B cell (primary cell): Measurements from ENCODE around the gene AXDND1. TPM values are rescaled to one million over a fixed set of nuclear protein-coding genes. Genes with fewer than 3 reads are reported as not detected.

Source experiments
- ATAC-seq: fragments of 200-7000 bp; cut with Tn5 transposase; one replicate; pipeline ENCODE4 v1.10.0; 2021; ENCODE audit warnings: low read depth, mild to moderate bottlenecking, moderate number of reproducible peaks, moderate library complexity
- CTCF ChIA-PET: fragments of 350-600 bp; sonication (Branson Sonifier 250); formaldehyde crosslinking; loops from one replicate; lab custom pipeline; 2021; ENCODE audit warnings: antibody characterized with exemption, inconsistent platforms; lab: Charles Lee
- POLR2A ChIA-PET: fragments of 350-600 bp; sonication (Branson Sonifier 250); formaldehyde crosslinking; loops from one replicate; lab custom pipeline; 2021; ENCODE audit warnings: antibody characterized with exemption; lab: Charles Lee
- DNase-seq: peaks from one replicate; pipeline ENCODE4 v3.0.0; 2013
- H2AFZ ChIP-seq: 2 replicates; pipeline ENCODE4 v1.6.1; 2012; ENCODE audit warnings: mild to moderate bottlenecking, low read depth, low read length; ENCODE audit not compliant: insufficient read depth, poor library complexity, severe bottlenecking
- H3K27ac ChIP-seq, 2 donors: 1 replicate in 1 of 2; 2 replicates in 1 of 2; pipeline ENCODE4 v1.5.1; 2012 to 2013; ENCODE audit warnings: low read length in 2 of 2, mild to moderate bottlenecking in 2 of 2, moderate library complexity in 1 of 2
- H3K27me3 ChIP-seq, 4 experiments: fragments of 200-600 bp in 1 of 4; sonication (generic) in 1 of 4; replicated peaks in 1 of 4; 1 replicate in 2 of 4; 2 replicates in 2 of 4; pipeline versions ENCODE4 v1.6.1 to v1.7.0; 2013 to 2016; ENCODE audit warnings: low read length in 3 of 4, mild to moderate bottlenecking in 2 of 4, mixed read lengths in 1 of 4, moderate library complexity in 1 of 4; ENCODE audit not compliant: insufficient read depth in 4 of 4, control insufficient read depth in 3 of 4; ENCODE audit errors: control extremely low read depth in 1 of 4
- H3K36me3 ChIP-seq, 2 experiments: replicated peaks in 1 of 2; 1 replicate in 1 of 2; 2 replicates in 1 of 2; pipeline versions ENCODE4 v1.6.1 to v1.7.1; 2013; ENCODE audit warnings: low read length in 1 of 2; ENCODE audit not compliant: insufficient read depth in 2 of 2, control insufficient read depth in 1 of 2; ENCODE audit errors: control extremely low read depth in 1 of 2, extremely low read depth in 1 of 2
- H3K4me1 ChIP-seq, 2 donors: fragments of 200-600 bp in 1 of 2; sonication (generic) in 1 of 2; 1 replicate in 1 of 2; 2 replicates in 1 of 2; pipeline versions ENCODE4 v1.5.1 to v1.6.1; 2013 to 2017; ENCODE audit warnings: low read length in 2 of 2; ENCODE audit not compliant: control insufficient read depth in 2 of 2, insufficient read depth in 2 of 2
- H3K4me2 ChIP-seq: replicated peaks from 2 replicates; pipeline ENCODE3; 2012; ENCODE audit warnings: mild to moderate bottlenecking, low read depth, low read length; ENCODE audit not compliant: poor library complexity, severe bottlenecking
- H3K4me3 ChIP-seq, 5 experiments: fragments of 200-600 bp in 1 of 5; sonication (generic) in 1 of 5; 1 replicate in 3 of 5; 2 replicates in 2 of 5; pipeline versions ENCODE4 v1.5.1 to v1.7.0; 2011 to 2016; ENCODE audit warnings: low read length in 4 of 5, mild to moderate bottlenecking in 4 of 5, low read depth in 2 of 5, control low read depth in 1 of 5, moderate library complexity in 1 of 5; ENCODE audit not compliant: insufficient read depth in 1 of 5; ENCODE audit errors: control extremely low read depth in 1 of 5, extremely low read depth in 1 of 5
- H3K79me2 ChIP-seq: fragments of 200-600 bp; sonication (generic); one replicate; pipeline ENCODE4 v1.6.0; 2016; ENCODE audit warnings: low read length; ENCODE audit not compliant: control insufficient read depth, insufficient read depth
- H3K9ac ChIP-seq: fragments of 200-600 bp; sonication (generic); 2 replicates; pipeline ENCODE4 v1.6.1; 2017; ENCODE audit warnings: mild to moderate bottlenecking, low read length, moderate library complexity
- H3K9me3 ChIP-seq, 3 donors: one replicate each; pipeline versions ENCODE4 v1.6.1 to v1.7.1; 2013; ENCODE audit warnings: low read length in 2 of 3; ENCODE audit not compliant: control insufficient read depth in 2 of 3, insufficient read depth in 1 of 3; ENCODE audit errors: control extremely low read depth in 1 of 3
- H4K20me1 ChIP-seq: 2 replicates; pipeline ENCODE4 v1.6.0; 2012; ENCODE audit warnings: mild to moderate bottlenecking, low read length; ENCODE audit not compliant: insufficient read depth, control insufficient read depth, poor library complexity, severe bottlenecking
- H3K27ac Mint-ChIP-seq: one replicate; pipeline ENCODE4 v1.8.0; 2021; ENCODE audit warnings: mixed read lengths
- H3K27me3 Mint-ChIP-seq: one replicate; pipeline ENCODE4 v1.8.0; 2021; ENCODE audit warnings: mixed read lengths
- H3K4me1 Mint-ChIP-seq: one replicate; pipeline ENCODE4 v1.8.0; 2021; ENCODE audit warnings: mixed read lengths
- H3K4me3 Mint-ChIP-seq: one replicate; pipeline ENCODE4 v1.8.0; 2021; ENCODE audit warnings: mixed read lengths
- H3K9me3 Mint-ChIP-seq: one replicate; pipeline ENCODE4 v1.8.0; 2022; ENCODE audit warnings: mixed read lengths; ENCODE audit not compliant: insufficient read depth
- EZH2 ChIP-seq: IDR thresholded peaks from 2 replicates; pipeline ENCODE4 v1.6.1; 2012; ENCODE audit warnings: borderline replicate concordance, low read depth, mild to moderate bottlenecking, moderate library complexity, low read length; ENCODE audit not compliant: insufficient read depth, poor library complexity, severe bottlenecking
- WGBS: methylation state at CpG from one replicate; pipeline ENCODE4 v1.1.5; 2013; ENCODE audit warnings: missing lambda C conversion rate; ENCODE audit not compliant: insufficient coverage; 5-methylcytosine and 5-hydroxymethylcytosine counted together
- intact Hi-C: fragments of 100-400 bp; cut with micrococcal nuclease; formaldehyde crosslinking; loops from one replicate; pipeline ENCODE4 v1.10.0; 2022
- polyA plus RNA-seq: library from polyadenylated mRNA; depleted of rRNA; stranded (reverse); fragments of >200 nt; gene quantifications from 2 replicates; pipeline ENCODE4 v1.2.3, GENCODE V29; 2012
- total RNA-seq, 2 donors: library from RNA; stranded (reverse); fragments of 120-200 nt in 1 of 2; gene quantifications; 1 replicate in 1 of 2; 2 replicates in 1 of 2; pipeline versions ENCODE4 v1.2.3 to v1.2.4, GENCODE V29; 2013 to 2022
- TF ChIP-seq, protein P1 (sequence below): fragments of 200-600 bp; IDR thresholded peaks from one replicate; pipeline ENCODE4 v1.8.0; 2022; ENCODE audit warnings: antibody characterized with exemption, mild to moderate bottlenecking

Gene AXDND1
- total and polyA plus RNA-seq, 2 donors (not counting 1 experiment from before 2014, with no cell fraction given), result 0.40 to 1.1 TPM

DNA sequence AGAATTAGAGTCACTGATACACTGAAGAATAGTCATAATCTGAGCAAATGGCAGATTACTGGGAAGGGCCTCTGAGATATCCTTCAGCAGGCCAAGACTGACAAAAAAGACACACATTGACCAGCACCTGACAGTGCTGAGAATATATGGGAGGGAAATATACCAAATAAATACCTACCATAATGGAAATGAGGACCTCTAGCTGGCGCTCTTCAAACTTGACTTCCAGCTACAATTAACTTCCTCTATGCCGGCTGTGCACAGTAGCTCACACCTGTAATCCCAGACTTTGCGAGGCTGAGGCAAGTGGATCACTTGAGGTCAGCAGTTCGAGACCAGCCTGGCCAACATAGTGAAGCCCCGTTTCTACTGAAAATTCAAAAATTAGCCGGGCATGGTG, 140.4 kb downstream of the AXDND1 start:
- Mint-ChIP-seq H3K27ac (no peak overlapping the region), H3K4me3 (no peak overlapping the region), H3K27me3 (no peaks in the 10 kb centered on the region), H3K9me3 (no peaks in the 10 kb centered on the region), H3K4me1 (peaks cover 16% of the 10 kb centered on the region)
- H4K20me1 ChIP-seq, result no peaks in the 10 kb centered on the region
- H3K36me3 ChIP-seq, result no peaks in the 10 kb centered on the region
- no peak overlapping the region for H3K4me2 ChIP-seq
- H2AFZ ChIP-seq, result no peak overlapping the region
- intact Hi-C loops, result no loop called here
- no peak overlapping the region for H3K27ac ChIP-seq
- H3K79me2 ChIP-seq, result no peaks in the 10 kb centered on the region
- no peak overlapping the region for H3K9ac ChIP-seq
- no peak overlapping the region for H3K4me3 ChIP-seq
- ATAC-seq, result no peak
- H3K4me1 ChIP-seq, result peaks cover 5 to 11% of the 10 kb centered on the region in 2 donors
- ChIA-PET POLR2A (no interaction called here), CTCF (no interaction called here)
- no peak for TF ChIP-seq EZH2
- WGBS, result 86% methylated on average over 6 of the region's 6 CpGs
- H3K9me3 ChIP-seq, result no peaks in the 10 kb centered on the region
- H3K27me3 ChIP-seq, result no peaks in the 10 kb centered on the region
- DNase-seq, result no peak

- ATAC-seq, result no peak
- no peak overlapping the region for H3K9ac ChIP-seq
- no peaks in the 10 kb centered on the region for H3K27me3 ChIP-seq
- CTCF ChIA-PET, result no interaction called here
- intact Hi-C loops, result no loop called here
- no peaks in the 10 kb centered on the region for H3K36me3 ChIP-seq
- no peaks in the 10 kb centered on the region for H3K9me3 ChIP-seq
- H3K4me1 Mint-ChIP-seq, result peaks cover 18% of the 10 kb centered on the region
- TF ChIP-seq EZH2, result no peak
- TF ChIP-seq, protein P1, sequence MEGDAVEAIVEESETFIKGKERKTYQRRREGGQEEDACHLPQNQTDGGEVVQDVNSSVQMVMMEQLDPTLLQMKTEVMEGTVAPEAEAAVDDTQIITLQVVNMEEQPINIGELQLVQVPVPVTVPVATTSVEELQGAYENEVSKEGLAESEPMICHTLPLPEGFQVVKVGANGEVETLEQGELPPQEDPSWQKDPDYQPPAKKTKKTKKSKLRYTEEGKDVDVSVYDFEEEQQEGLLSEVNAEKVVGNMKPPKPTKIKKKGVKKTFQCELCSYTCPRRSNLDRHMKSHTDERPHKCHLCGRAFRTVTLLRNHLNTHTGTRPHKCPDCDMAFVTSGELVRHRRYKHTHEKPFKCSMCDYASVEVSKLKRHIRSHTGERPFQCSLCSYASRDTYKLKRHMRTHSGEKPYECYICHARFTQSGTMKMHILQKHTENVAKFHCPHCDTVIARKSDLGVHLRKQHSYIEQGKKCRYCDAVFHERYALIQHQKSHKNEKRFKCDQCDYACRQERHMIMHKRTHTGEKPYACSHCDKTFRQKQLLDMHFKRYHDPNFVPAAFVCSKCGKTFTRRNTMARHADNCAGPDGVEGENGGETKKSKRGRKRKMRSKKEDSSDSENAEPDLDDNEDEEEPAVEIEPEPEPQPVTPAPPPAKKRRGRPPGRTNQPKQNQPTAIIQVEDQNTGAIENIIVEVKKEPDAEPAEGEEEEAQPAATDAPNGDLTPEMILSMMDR, result no peak
- H3K4me2 ChIP-seq, result no peak overlapping the region
- H3K9me3 Mint-ChIP-seq, result no peaks in the 10 kb centered on the region
- WGBS, result 56% methylated on average over 1 of the region's 4 CpGs
- no peak overlapping the region for H3K27ac Mint-ChIP-seq
- H3K4me1 ChIP-seq, result peaks cover 5 to 11% of the 10 kb centered on the region in 2 donors
- no peak overlapping the region for H2AFZ ChIP-seq
- no peaks in the 10 kb centered on the region for H3K27me3 Mint-ChIP-seq
- no peaks in the 10 kb centered on the region for H4K20me1 ChIP-seq
- no peak for DNase-seq
- POLR2A ChIA-PET, result no interaction called here
- H3K79me2 ChIP-seq, result no peaks in the 10 kb centered on the region
- no peak overlapping the region for H3K4me3 ChIP-seq
- H3K27ac ChIP-seq, result peak overlapping the region in 1 of 2 donors; percentile 54
- no peak overlapping the region for H3K4me3 Mint-ChIP-seq
Measured at GRCh38 chr1:179509384-179509783, 143.6 kb downstream of the AXDND1 start.
